ENCODE results near the gene ACOX1.

ACOX1 gene

GRCh38 chr17:75926456-75926855 is 52.5 kb downstream of the ACOX1 start:
- DNase-seq: no peak

- no peak for DNase-seq
These were observed 53.1 kb downstream of the ACOX1 start for GRCh38 chr17:75925912-75926311.

GRCh38 chr17:75925103-75925502 is 53.9 kb downstream of the ACOX1 start:
- DNase-seq: no peak

- DNase-seq: no peak
These were observed 55.7 kb downstream of the ACOX1 start for GRCh38 chr17:75922963-75923874.

- no peak for DNase-seq
These were observed 56.6 kb downstream of the ACOX1 start for GRCh38 chr17:75922173-75922961.

- DNase-seq: no peak
These were observed 57.4 kb downstream of the ACOX1 start for GRCh38 chr17:75921596-75921995.

GRCh38 chr17:75920045-75920560 is 58.9 kb downstream of the ACOX1 start:
- DNase-seq: no peak

- no peak for DNase-seq
These were observed 59.4 kb downstream of the ACOX1 start for GRCh38 chr17:75919611-75920010.

- no peak for DNase-seq
These were observed 61.0 kb downstream of the ACOX1 start for GRCh38 chr17:75917917-75918445.

GRCh38 chr17:75917141-75917916 is 61.6 kb downstream of the ACOX1 start:
- DNase-seq: no peak

- DNase-seq: no peak
These were observed 63.7 kb downstream of the ACOX1 start for GRCh38 chr17:75915268-75915667.

- no peak for DNase-seq
These were observed 64.2 kb downstream of the ACOX1 start for GRCh38 chr17:75914643-75915267.

GRCh38 chr17:75913537-75914210 is 65.3 kb downstream of the ACOX1 start:
- DNase-seq: no peak

- DNase-seq: no peak
These were observed 68.3 kb downstream of the ACOX1 start for GRCh38 chr17:75910699-75911098.

GRCh38 chr17:75909812-75910274 is 69.1 kb downstream of the ACOX1 start:
- DNase-seq: no peak

- DNase-seq: no peak
These were observed 69.7 kb downstream of the ACOX1 start for GRCh38 chr17:75909051-75909811.

- DNase-seq: no peak
These were observed 70.8 kb downstream of the ACOX1 start for GRCh38 chr17:75908201-75908600.

- no peak for DNase-seq
These were observed 72.7 kb downstream of the ACOX1 start for GRCh38 chr17:75906143-75906884.

GRCh38 chr17:75904749-75905521 is 74.0 kb downstream of the ACOX1 start, which contains the start of gene MRPL38:
Gene MRPL38, minus strand, starts transcription at chr17:75904884. Its CDS starts 9 bp downstream, at chr17:75904875.
- DNase-seq: peak; percentile 93
